Panc1 (cell line): Measurements from ENCODE around the gene UNC80.

Experiments used
- REST ChIP-seq, 2 experiments: IDR thresholded peaks; 2 replicates each; pipeline ENCODE4 v1.6.1; 2011 to 2012; ENCODE audit warnings: low read depth in 2 of 2, control low read depth in 1 of 2, low read length in 1 of 2, mild to moderate bottlenecking in 1 of 2, moderate library complexity in 1 of 2; ENCODE audit not compliant: insufficient read depth in 1 of 2
- TF ChIP-seq, protein P1 (sequence below): fragments of 450-650 bp; IDR thresholded peaks from 2 replicates; pipeline ENCODE4 v1.5.1; 2017; ENCODE audit warnings: mild to moderate bottlenecking

DNA sequence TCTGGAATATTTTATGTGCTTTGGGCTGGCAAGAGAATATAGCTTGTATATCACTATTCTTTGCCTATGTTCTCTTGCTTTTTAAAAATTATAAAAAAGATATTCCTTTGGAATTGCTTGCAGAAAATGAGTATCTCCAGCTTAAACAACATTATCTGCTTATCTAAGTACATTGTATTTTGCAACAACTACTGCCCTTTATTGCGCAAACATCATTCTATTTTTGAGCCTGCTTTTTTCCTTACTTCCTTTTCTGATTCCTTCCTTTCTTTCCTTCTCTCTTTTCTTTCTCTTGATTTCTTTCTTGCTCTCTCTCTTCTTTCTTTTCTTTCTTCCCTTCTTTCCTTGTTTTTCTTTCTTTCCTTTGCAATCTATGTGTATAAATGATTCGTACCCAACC lies 74.0 kb downstream of the UNC80 start:
- TF ChIP-seq, protein P1, sequence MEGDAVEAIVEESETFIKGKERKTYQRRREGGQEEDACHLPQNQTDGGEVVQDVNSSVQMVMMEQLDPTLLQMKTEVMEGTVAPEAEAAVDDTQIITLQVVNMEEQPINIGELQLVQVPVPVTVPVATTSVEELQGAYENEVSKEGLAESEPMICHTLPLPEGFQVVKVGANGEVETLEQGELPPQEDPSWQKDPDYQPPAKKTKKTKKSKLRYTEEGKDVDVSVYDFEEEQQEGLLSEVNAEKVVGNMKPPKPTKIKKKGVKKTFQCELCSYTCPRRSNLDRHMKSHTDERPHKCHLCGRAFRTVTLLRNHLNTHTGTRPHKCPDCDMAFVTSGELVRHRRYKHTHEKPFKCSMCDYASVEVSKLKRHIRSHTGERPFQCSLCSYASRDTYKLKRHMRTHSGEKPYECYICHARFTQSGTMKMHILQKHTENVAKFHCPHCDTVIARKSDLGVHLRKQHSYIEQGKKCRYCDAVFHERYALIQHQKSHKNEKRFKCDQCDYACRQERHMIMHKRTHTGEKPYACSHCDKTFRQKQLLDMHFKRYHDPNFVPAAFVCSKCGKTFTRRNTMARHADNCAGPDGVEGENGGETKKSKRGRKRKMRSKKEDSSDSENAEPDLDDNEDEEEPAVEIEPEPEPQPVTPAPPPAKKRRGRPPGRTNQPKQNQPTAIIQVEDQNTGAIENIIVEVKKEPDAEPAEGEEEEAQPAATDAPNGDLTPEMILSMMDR = no peak
- no peak for TF ChIP-seq REST (IDR thresholded peaks at IDR 0.05; ENCODE audit: insufficient read depth in 1 of 2, low read depth in 2 of 2, low read length in 1 of 2)
